Measurements from ENCODE around the gene ABHD2.
"Not testable (repeated sequence)": the region's sequence is repeated elsewhere in the genome, so short reads cannot be mapped to it uniquely, and the experiment has no call there.

The ABHD2 gene

DNA sequence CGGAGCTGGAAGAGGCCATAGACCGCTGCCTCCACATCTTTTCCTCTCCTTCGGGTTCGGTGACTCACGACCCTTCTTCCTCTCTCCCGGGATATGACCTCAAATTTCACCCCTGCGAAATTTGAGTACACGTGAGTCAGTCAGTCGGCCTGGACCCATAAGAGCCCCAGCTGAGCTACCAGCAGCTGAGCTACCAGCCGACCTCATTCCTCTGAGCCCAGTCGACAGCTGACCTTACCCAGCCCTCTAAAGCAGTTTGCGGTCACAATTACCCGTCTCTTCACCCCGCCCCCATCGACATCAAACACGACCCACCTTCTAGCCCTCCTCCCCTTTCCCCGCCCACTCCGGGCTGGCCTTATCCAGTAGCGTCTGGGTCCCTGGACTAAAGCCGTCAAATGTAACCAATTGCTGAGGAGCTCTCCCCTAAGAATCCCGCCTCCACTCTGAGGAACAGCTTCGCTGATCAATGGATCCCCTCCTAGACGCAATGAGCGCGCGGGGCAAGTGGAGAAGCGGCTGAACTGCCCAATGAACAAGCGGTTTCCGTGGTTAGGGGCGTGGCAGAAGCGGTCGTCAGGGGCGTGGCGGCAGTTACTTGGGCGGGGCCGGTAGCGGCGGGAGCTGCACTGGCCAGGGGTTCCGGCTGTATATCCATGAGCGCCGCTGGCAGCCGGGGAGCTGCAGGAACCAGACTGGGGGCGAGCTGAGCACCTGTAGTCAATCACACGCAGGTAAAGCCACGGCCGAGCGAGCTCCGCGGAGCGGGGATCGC is at the start of gene ABHD2:
Gene ABHD2, plus strand, starts transcription at position 627 of the 775 bp plus-strand sequence. CDS start 27,872 bp downstream, outside the sequence.
- DNase-seq: peak; percentile 100

- no peak for DNase-seq
These were observed 49.1 kb upstream of the ABHD2 start for GRCh38 chr15:89039142-89039541.

- DNase-seq: no peak
These were observed 46.7 kb upstream of the ABHD2 start for GRCh38 chr15:89041507-89041906.

DNA sequence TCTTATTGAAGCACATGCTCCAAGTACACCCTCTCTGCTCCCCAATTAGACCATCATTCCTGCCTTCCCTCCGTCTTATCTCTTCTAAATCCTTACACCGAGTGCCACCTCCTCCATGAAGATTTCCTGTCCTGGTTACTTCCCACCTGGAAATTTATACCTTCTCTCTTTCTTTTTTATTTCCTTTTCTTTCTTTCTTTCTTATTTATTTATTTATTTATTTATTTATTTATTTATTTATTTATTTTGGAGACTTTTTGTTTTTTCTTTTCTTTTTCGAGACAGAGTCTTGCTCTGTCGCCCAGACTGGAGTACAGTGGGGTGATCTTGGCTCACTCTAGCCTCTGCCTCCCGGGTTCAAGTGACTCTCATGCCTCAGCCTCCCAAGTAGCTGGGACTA is 45.9 kb upstream of the ABHD2 start:
- no peak for DNase-seq

GRCh38 chr15:89043031-89044002 is 44.9 kb upstream of the ABHD2 start:
- DNase-seq: no peak

DNA sequence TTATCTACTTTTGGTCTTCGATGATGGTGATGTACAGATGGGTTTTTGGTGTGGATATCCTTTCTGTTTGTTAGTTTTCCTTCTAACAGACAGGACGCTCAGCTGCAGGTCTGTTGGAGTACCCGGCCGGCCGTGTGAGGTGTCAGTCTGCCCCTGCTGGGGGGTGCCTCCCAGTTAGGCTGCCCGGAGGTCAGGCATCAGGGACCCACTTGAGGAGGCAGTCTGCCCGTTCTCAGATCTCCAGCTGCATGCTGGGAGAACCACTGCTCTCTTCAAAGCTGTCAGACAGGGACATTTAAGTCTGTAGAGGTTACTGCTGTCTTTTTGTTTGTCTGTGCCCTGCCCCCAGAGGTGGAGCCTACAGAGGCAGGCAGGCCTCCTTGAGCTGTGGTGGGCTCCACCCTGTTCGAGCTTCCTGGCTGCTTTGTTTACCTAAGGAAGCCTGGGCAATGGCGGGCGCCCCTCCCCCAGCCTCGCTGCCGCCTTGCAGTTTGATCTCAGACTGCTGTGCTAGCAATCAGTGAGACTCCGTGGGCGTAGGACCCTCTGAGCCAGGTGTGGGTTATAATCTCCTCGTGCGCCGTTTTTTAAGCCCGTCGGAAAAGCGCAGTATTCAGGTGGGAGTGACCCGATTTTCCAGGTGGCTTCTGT is 39.1 kb upstream of the ABHD2 start:
- not testable (repeated sequence) for DNase-seq

GRCh38 chr15:89051875-89052274 is 36.4 kb upstream of the ABHD2 start:
- DNase-seq: no peak

- DNase-seq: no peak
These were observed 35.8 kb upstream of the ABHD2 start for GRCh38 chr15:89052474-89052873.

GRCh38 chr15:89054873-89055272 is 33.4 kb upstream of the ABHD2 start:
- DNase-seq: no peak

GRCh38 chr15:89057506-89058133 is 30.6 kb upstream of the ABHD2 start:
- peak; percentile 33 for DNase-seq

DNA sequence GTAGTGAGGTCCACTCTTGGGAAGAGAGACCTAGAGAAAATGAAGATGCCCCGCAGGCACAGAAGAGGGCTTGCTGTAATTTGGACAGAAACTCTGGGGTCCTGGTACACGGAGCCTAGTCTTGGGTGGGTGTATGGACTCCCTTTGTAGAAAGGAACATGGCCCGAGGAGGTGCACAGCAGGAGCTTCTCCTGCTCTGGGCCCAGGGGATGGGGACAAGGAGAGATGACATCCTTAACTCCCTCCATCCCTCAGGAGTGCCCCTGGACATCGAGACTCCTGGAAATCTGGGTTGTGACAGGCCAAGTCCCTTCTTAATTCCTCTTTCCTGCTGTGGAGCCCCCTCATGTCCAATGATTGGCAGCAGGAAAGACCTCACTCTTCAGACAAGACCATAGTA is 29.9 kb upstream of the ABHD2 start:
- DNase-seq: no peak

DNA sequence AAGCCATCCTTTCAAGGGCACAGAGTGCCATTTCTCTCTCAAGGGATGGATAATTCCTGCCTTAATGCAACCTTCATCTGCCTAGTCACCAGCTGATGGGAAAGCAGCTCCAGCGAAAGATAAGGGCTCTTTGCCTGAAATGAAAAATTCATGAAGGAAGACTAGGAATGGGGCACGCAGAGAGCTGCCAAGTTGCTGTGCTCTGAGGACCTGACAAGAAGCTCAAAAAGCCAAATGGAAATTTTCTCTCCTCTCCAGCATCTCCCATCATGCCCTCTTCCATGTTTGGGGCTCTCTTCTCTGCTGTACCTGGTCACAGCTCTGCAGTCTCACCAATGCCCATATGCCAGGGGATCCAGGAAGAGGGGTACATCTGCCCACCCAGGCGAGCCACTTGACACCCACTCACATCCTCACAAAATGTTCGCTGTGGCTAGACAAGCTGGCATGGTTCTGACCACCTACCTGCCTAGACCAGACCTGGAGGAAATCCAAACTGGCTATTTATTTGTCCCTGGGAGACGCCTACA is 29.3 kb upstream of the ABHD2 start:
- peak; percentile 10 for DNase-seq

- DNase-seq: no peak
These were observed 22.0 kb upstream of the ABHD2 start for GRCh38 chr15:89066280-89066679.

- no peak for DNase-seq
These were observed 20.5 kb upstream of the ABHD2 start for GRCh38 chr15:89067751-89068150.

- DNase-seq: no peak
These were observed 19.9 kb upstream of the ABHD2 start for GRCh38 chr15:89068325-89068784.

DNA sequence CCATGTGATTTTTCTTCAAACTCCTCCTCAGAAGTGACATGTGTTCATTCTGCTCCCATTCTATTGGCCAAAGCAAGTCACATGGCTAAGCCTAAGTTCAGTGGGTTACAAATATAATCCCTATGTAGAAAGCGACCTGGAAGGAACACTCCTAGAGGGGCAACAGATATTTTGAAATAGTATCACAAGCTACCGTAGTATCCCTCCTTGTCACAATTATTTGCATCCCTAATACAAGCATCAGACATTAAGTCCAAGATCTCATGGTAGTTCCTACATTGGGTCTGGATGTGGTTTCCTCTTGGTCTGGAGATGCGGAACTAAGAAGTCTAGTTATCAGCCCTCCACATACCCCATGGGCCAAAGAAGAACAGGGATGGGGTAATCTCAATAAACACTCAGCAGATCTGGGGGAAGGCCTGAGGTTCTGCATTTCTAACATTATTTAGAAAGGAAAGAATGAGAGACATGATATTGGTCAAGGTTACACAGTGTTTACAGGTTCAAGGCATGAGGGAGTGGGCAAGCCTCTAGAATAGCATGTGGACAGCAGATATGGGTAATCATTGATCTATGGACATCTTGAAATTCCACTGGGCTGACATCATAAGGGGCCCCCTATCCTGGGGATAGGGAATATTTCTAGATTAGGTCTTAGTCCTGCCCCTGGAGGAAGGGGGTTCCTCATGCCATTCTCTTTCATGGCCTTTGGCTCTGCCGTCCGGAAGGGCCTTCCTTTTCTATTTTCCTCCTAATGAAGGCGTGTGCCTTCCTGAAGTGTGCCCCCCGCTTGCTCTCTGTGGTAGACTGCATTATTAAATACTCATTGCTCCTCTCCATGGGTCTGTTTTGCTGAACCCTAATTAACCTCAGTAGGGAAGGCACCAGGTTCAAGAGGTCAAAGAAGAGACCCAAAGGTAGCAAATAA is 17.8 kb upstream of the ABHD2 start:
- no peak for DNase-seq

GRCh38 chr15:89071471-89071870 is 16.8 kb upstream of the ABHD2 start:
- no peak for DNase-seq

GRCh38 chr15:89072277-89072869 is 15.9 kb upstream of the ABHD2 start:
- DNase-seq: no peak

- DNase-seq: no peak
These were observed 13.7 kb upstream of the ABHD2 start for GRCh38 chr15:89074402-89075012.

GRCh38 chr15:89075101-89075640 is 13.1 kb upstream of the ABHD2 start:
- DNase-seq: no peak
